K562 (cell line): ENCODE measurements around the gene GALNT12. TPM values are rescaled to one million over a fixed set of nuclear protein-coding genes. Genes with fewer than 3 reads are reported as not detected.
A peak's percentile ranks its signal among the peaks of the same experiment; 100 is the strongest.

Source experiments
- BRF2 ChIP-seq: IDR thresholded peaks from 3 replicates; pipeline ENCODE4 v1.6.1; 2011; ENCODE audit warnings: borderline replicate concordance, mild to moderate bottlenecking; ENCODE audit not compliant: insufficient read length, insufficient read depth
- CREM ChIP-seq: IDR thresholded peaks from 2 replicates; pipeline ENCODE4 v1.6.1; 2014; ENCODE audit warnings: antibody characterized with exemption, low read depth
- NFXL1 ChIP-seq: fragments of 450-650 bp; formaldehyde crosslinking; IDR thresholded peaks from 2 replicates; pipeline ENCODE4 v1.4.0; 2021; ENCODE audit warnings: mild to moderate bottlenecking
- NR4A1 ChIP-seq, 2 experiments: fragments of 250-450 bp in 1 of 2; fragments of 450-650 bp in 1 of 2; sonication (Bioruptor Pico) in 1 of 2; IDR thresholded peaks; 2 replicates each; pipeline versions ENCODE4 v1.4.0 to v1.6.1; 2016 to 2020; ENCODE audit warnings: mild to moderate bottlenecking in 2 of 2, missing compliant biosample characterization in 1 of 2, missing genetic modification characterization in 1 of 2, moderate library complexity in 1 of 2
- PTRF ChIP-seq: fragments of 450-650 bp; IDR thresholded peaks from 2 replicates; pipeline ENCODE4 v1.6.1; 2016; ENCODE audit warnings: mild to moderate bottlenecking, missing genetic modification characterization, missing compliant biosample characterization
- ZBTB40 ChIP-seq, 2 experiments: fragments of 450-650 bp in 1 of 2; sonication (generic) in 1 of 2; formaldehyde crosslinking in 1 of 2; IDR thresholded peaks; 2 replicates each; pipeline versions ENCODE4 v1.7.1 to v1.9.0; 2016 to 2022; ENCODE audit warnings: inconsistent platforms in 1 of 2, mild to moderate bottlenecking in 1 of 2, missing genetic modification reagents in 1 of 2
- ZNF146 ChIP-seq: IDR thresholded peaks from one replicate; pipeline ENCODE4 v1.6.1; 2018; ENCODE audit warnings: missing compliant biosample characterization; ENCODE audit not compliant: unreplicated experiment
- ZNF76 ChIP-seq: fragments of 250-450 bp; sonication (Bioruptor Pico); IDR thresholded peaks from 2 replicates; pipeline ENCODE4 v1.4.0; 2020; ENCODE audit warnings: mild to moderate bottlenecking, moderate library complexity, borderline replicate concordance
- ZNF766 ChIP-seq: fragments of 200-800 bp; sonication (Bioruptor generic); conservative IDR thresholded peaks from 2 replicates; pipeline ENCODE4 v1.6.1; 2016; ENCODE audit warnings: missing genetic modification characterization, missing compliant biosample characterization
- polyA plus RNA-seq, 8 experiments: library from polyadenylated mRNA; depleted of rRNA in 4 of 8; stranded (reverse) in 5 of 8; unstranded in 3 of 8; fragments of >200 nt; fragmentation: Nextera tagmentation in 2 of 8; fragmentation: Illumina TruSeq in 1 of 8; extraction: Ambion mirVana in 2 of 8; extraction: Trizol in 1 of 8; gene quantifications; 2 replicates each; pipeline versions ENCODE4 v1.2.1 to v1.2.3, GENCODE V29; 2011 to 2014; ENCODE audit warnings: inconsistent platforms in 1 of 8, missing spikeins in 1 of 8
- total RNA-seq, 7 experiments: library from RNA; depleted of rRNA in 6 of 7; stranded (reverse); fragments of >200 nt in 6 of 7; fragmentation: Illumina TruSeq in 2 of 7; extraction: Trizol in 2 of 7; gene quantifications; 2 replicates each; pipeline versions ENCODE4 v1.2.1 to v1.2.3, GENCODE V29; 2011 to 2021; ENCODE audit warnings: low replicate concordance in 1 of 7
- TF ChIP-seq, protein P1 (sequence below): fragments of 450-650 bp; IDR thresholded peaks from 2 replicates; pipeline ENCODE4 v1.6.1; 2018; ENCODE audit not compliant: partially characterized antibody

Gene GALNT12
- total and polyA plus RNA-seq, 9 of the 15 experiments (the other 6 are each of a cell fraction or from before 2014, with no cell fraction given): 29.7 to 82.9 (median 44.2) TPM

- peak; percentile 68; the same call in 1 of the 2 replicates for TF ChIP-seq ZNF76 (CRISPR knock-in tag)
- no peak for TF ChIP-seq NR4A1 (CRISPR knock-in tag; IDR thresholded peaks at IDR 0.05)
- TF ChIP-seq NR4A1 (tag; IDR thresholded peaks at IDR 0.05): peak; percentile 86
- TF ChIP-seq ZNF766 (CRISPR knock-in tag): peak; percentile 90
- TF ChIP-seq ZNF146 (CRISPR knock-in tag): no peak
- no peak for TF ChIP-seq BRF2
- TF ChIP-seq ZBTB40 (IDR thresholded peaks at IDR 0.05): peak; percentile 27; the same call in 1 of the 2 replicates
- no peak for TF ChIP-seq ZBTB40 (CRISPR knock-in tag; IDR thresholded peaks at IDR 0.05)
- 0 out of 2 replicates have a peak, but pooled peaks have one; percentile 33 for TF ChIP-seq NFXL1 (CRISPR knock-in tag)
- TF ChIP-seq, protein P1, sequence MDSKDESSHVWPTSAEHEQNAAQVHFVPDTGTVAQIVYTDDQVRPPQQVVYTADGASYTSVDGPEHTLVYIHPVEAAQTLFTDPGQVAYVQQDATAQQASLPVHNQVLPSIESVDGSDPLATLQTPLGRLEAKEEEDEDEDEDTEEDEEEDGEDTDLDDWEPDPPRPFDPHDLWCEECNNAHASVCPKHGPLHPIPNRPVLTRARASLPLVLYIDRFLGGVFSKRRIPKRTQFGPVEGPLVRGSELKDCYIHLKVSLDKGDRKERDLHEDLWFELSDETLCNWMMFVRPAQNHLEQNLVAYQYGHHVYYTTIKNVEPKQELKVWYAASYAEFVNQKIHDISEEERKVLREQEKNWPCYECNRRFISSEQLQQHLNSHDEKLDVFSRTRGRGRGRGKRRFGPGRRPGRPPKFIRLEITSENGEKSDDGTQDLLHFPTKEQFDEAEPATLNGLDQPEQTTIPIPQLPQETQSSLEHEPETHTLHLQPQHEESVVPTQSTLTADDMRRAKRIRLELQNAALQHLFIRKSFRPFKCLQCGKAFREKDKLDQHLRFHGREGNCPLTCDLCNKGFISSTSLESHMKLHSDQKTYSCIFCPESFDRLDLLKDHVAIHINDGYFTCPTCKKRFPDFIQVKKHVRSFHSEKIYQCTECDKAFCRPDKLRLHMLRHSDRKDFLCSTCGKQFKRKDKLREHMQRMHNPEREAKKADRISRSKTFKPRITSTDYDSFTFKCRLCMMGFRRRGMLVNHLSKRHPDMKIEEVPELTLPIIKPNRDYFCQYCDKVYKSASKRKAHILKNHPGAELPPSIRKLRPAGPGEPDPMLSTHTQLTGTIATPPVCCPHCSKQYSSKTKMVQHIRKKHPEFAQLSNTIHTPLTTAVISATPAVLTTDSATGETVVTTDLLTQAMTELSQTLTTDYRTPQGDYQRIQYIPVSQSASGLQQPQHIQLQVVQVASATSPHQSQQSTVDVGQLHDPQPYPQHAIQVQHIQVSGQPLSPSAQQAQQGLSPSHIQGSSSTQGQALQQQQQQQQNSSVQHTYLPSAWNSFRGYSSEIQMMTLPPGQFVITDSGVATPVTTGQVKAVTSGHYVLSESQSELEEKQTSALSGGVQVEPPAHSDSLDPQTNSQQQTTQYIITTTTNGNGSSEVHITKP: peak; percentile 90
- TF ChIP-seq CREM: no peak
- peak; percentile 36; the same call in 1 of the 2 replicates for TF ChIP-seq PTRF (tag)
Observed at GRCh38 chr9:98850851-98851729, 43.6 kb downstream of the GALNT12 start (continued).
